GM18951 (cell line): ENCODE data around the gene C2orf80.
"Not testable (repeated sequence)": the region's sequence is repeated elsewhere in the genome, so short reads cannot be mapped to it uniquely, and the experiment has no call there.

Experiments
- POLR2A ChIP-seq: IDR thresholded peaks from 4 replicates; pipeline ENCODE4 v1.6.1; 2011; ENCODE audit warnings: mild to moderate bottlenecking; ENCODE audit not compliant: insufficient read length, insufficient read depth; ENCODE audit errors: extremely low read depth
- in situ Hi-C: fragments of 300-500 bp; cut with MboI; formaldehyde crosslinking; loops from one replicate; pipeline ENCODE4 v1.12.0; 2022; ENCODE audit warnings: low sequenced_read_pairs, mixed read lengths, inconsistent platforms; ENCODE audit not compliant: unreplicated experiment

C2orf80 gene

GRCh38 chr2:208164951-208165755 lies 24.7 kb downstream of the C2orf80 start:
- in situ Hi-C loops: no loop called here
- no peak for TF ChIP-seq POLR2A

- TF ChIP-seq POLR2A: no peak
- in situ Hi-C loops: no loop called here
Observed at GRCh38 chr2:208163489-208163888, 26.3 kb downstream of the C2orf80 start, which contains the start of gene CRYGA. Gene CRYGA (minus strand): TSS chr2:208163589. CDS start chr2:208163556, 33 bp downstream.

GRCh38 chr2:208156439-208156838 lies 33.4 kb downstream of the C2orf80 start:
- TF ChIP-seq POLR2A: no peak
- in situ Hi-C loops: no loop called here

GRCh38 chr2:208153156-208153555 lies 36.7 kb downstream of the C2orf80 start:
- in situ Hi-C loops: no loop called here
- TF ChIP-seq POLR2A: no peak

- TF ChIP-seq POLR2A: no peak
- in situ Hi-C loops: no loop called here
Observed at GRCh38 chr2:208150956-208151355, 38.9 kb downstream of the C2orf80 start.

GRCh38 chr2:208150094-208150493 lies 39.7 kb downstream of the C2orf80 start:
- in situ Hi-C loops: no loop called here
- no peak for TF ChIP-seq POLR2A

- in situ Hi-C loops: no loop called here
- no peak for TF ChIP-seq POLR2A
Observed at GRCh38 chr2:208148803-208149202, 41.0 kb downstream of the C2orf80 start.

- in situ Hi-C loops: no loop called here
- TF ChIP-seq POLR2A: no peak
Observed at GRCh38 chr2:208147759-208148158, 42.1 kb downstream of the C2orf80 start.

GRCh38 chr2:208147008-208147407 lies 42.8 kb downstream of the C2orf80 start:
- TF ChIP-seq POLR2A: no peak
- in situ Hi-C loops: no loop called here

- in situ Hi-C loops: no loop called here
- no peak for TF ChIP-seq POLR2A
Observed at GRCh38 chr2:208146006-208146405, 43.8 kb downstream of the C2orf80 start, which contains the start of gene CRYGB. Gene CRYGB (minus strand): TSS chr2:208146158. CDS start chr2:208146120, 38 bp downstream.

- in situ Hi-C loops: no loop called here
- no peak for TF ChIP-seq POLR2A
Observed at GRCh38 chr2:208142925-208143799, 46.7 kb downstream of the C2orf80 start.

- no peak for TF ChIP-seq POLR2A
- in situ Hi-C loops: no loop called here
Observed at GRCh38 chr2:208142240-208142924, 47.4 kb downstream of the C2orf80 start.

GRCh38 chr2:208139447-208139846 lies 50.4 kb downstream of the C2orf80 start:
- no peak for TF ChIP-seq POLR2A
- in situ Hi-C loops: no loop called here

GRCh38 chr2:208138334-208138733 lies 51.5 kb downstream of the C2orf80 start:
- in situ Hi-C loops: not testable (repeated sequence)
